H1 (cell line): ENCODE data around the gene SPDYE6. TPM values are rescaled to one million over a fixed set of nuclear protein-coding genes. Genes with fewer than 3 reads are reported as not detected.
A peak's percentile ranks its signal among the peaks of the same experiment; 100 is the strongest.
"Not testable (repeated sequence)": the region's sequence is repeated elsewhere in the genome, so short reads cannot be mapped to it uniquely, and the experiment has no call there.

ENCODE experiments used
- CTCF ChIA-PET: fragments of 300-600 bp; sonication (Branson Sonifier 250); formaldehyde crosslinking; loops from one replicate; lab custom pipeline; 2021; ENCODE audit not compliant: partially characterized antibody; lab: Charles Lee
- POLR2A ChIA-PET: fragments of 300-600 bp; sonication (Branson Sonifier 250); formaldehyde crosslinking; loops from one replicate; lab custom pipeline; 2021; ENCODE audit warnings: inconsistent platforms; ENCODE audit not compliant: partially characterized antibody; lab: Charles Lee
- DNase-seq, 2 experiments: peaks; one replicate each; pipeline versions ENCODE4 v3.0.0 to v3.0.0-alpha.2; 2010 to 2022; ENCODE audit warnings: low spot score in 2 of 2, low read depth in 1 of 2, mixed read lengths in 1 of 2
- FAIRE-seq: peaks from 2 replicates; lab custom pipeline; 2011; peaks lifted over from hg19 to GRCh38; lab: Jason Lieb, UNC
- H2AFZ ChIP-seq: 2 replicates; pipeline ENCODE4 v1.8.1; 2012; ENCODE audit warnings: low read length, inconsistent platforms
- H2AK5ac ChIP-seq: 2 replicates; pipeline ENCODE4 v1.6.1; 2013; ENCODE audit warnings: low read depth, low read length
- H2BK120ac ChIP-seq: replicated peaks from 2 replicates; pipeline ENCODE3; 2013; ENCODE audit warnings: low read depth, low read length, inconsistent platforms
- H2BK12ac ChIP-seq: 2 replicates; pipeline ENCODE4 v1.6.1; 2013; ENCODE audit warnings: low read depth, low read length
- H2BK15ac ChIP-seq: 2 replicates; pipeline ENCODE4 v1.6.1; 2013; ENCODE audit warnings: low read length
- H2BK20ac ChIP-seq: 2 replicates; pipeline ENCODE4 v1.6.1; 2013; ENCODE audit warnings: low read length
- H2BK5ac ChIP-seq: 2 replicates; pipeline ENCODE4 v1.6.1; 2013; ENCODE audit warnings: low read depth, low read length
- H3K14ac ChIP-seq: 2 replicates; pipeline ENCODE4 v1.6.1; 2013; ENCODE audit warnings: inconsistent platforms; ENCODE audit not compliant: insufficient read length
- H3K18ac ChIP-seq: 2 replicates; pipeline ENCODE4 v1.6.1; 2013; ENCODE audit warnings: low read length; ENCODE audit errors: extremely low read depth
- H3K23ac ChIP-seq: 2 replicates; pipeline ENCODE4 v1.6.1; 2013; ENCODE audit warnings: inconsistent platforms; ENCODE audit not compliant: insufficient read length
- H3K23me2 ChIP-seq: 2 replicates; pipeline ENCODE4 v1.6.1; 2013; ENCODE audit warnings: low read depth, low read length
- H3K27ac ChIP-seq: 2 replicates; pipeline ENCODE4 v1.6.1; 2011; ENCODE audit warnings: low read depth, low read length, inconsistent platforms
- H3K27me3 ChIP-seq, 4 experiments: replicated peaks in 1 of 4; 1 replicate in 1 of 4; 2 replicates in 3 of 4; pipeline versions ENCODE4 v1.6.1 to v1.8.1; 2011 to 2013; ENCODE audit warnings: low read length in 3 of 4, mild to moderate bottlenecking in 3 of 4, inconsistent platforms in 2 of 4, mixed read lengths in 2 of 4, moderate library complexity in 1 of 4; ENCODE audit not compliant: control insufficient read depth in 3 of 4, insufficient read depth in 3 of 4; ENCODE audit errors: extremely low read depth in 1 of 4
- H3K36me3 ChIP-seq, 4 experiments: 2 replicates each; pipeline versions ENCODE4 v1.6.1 to v1.8.1; 2011 to 2013; ENCODE audit warnings: mild to moderate bottlenecking in 4 of 4, low read length in 3 of 4, moderate library complexity in 2 of 4, control low read depth in 1 of 4, inconsistent platforms in 1 of 4; ENCODE audit not compliant: insufficient read depth in 4 of 4, control insufficient read depth in 2 of 4
- H3K4ac ChIP-seq: replicated peaks from 2 replicates; pipeline ENCODE3; 2013; ENCODE audit warnings: low read length, low read depth, mixed read lengths, inconsistent platforms; ENCODE audit not compliant: insufficient read length
- H3K4me1 ChIP-seq, 4 experiments: replicated peaks in 1 of 4; 1 replicate in 1 of 4; 2 replicates in 3 of 4; pipeline versions ENCODE4 v1.6.1 to v1.8.1; 2011 to 2013; ENCODE audit warnings: low read length in 3 of 4, inconsistent platforms in 2 of 4, mixed read lengths in 1 of 4; ENCODE audit not compliant: insufficient read depth in 4 of 4, control insufficient read depth in 3 of 4
- H3K4me2 ChIP-seq, 2 experiments: 2 replicates each; pipeline versions ENCODE4 v1.6.1 to v1.8.1; 2011 to 2013; ENCODE audit warnings: low read depth in 2 of 2, low read length in 2 of 2, control low read depth in 1 of 2, inconsistent platforms in 1 of 2, mild to moderate bottlenecking in 1 of 2; ENCODE audit not compliant: insufficient read depth in 1 of 2
- H3K4me3 ChIP-seq, 4 experiments: fragments of 200-600, 300-600 bp in 1 of 4; sonication (generic), shearing (Covaris generic), sonication (Bioruptor Twin) in 1 of 4; 2 replicates each; pipeline versions ENCODE4 v1.5.1 to v1.8.1; 2011 to 2016; ENCODE audit warnings: low read length in 4 of 4, low read depth in 3 of 4, control low read depth in 2 of 4, inconsistent platforms in 2 of 4, mild to moderate bottlenecking in 2 of 4, mixed read lengths in 1 of 4, moderate library complexity in 1 of 4; ENCODE audit not compliant: insufficient read depth in 2 of 4; ENCODE audit errors: extremely low read depth in 1 of 4
- H3K56ac ChIP-seq: replicated peaks from 2 replicates; pipeline ENCODE3; 2013; ENCODE audit warnings: low read depth, mild to moderate bottlenecking, mixed read lengths, low read length, inconsistent platforms; ENCODE audit not compliant: insufficient read length
- H3K79me1 ChIP-seq: 2 replicates; pipeline ENCODE4 v1.6.1; 2013; ENCODE audit warnings: low read depth, low read length, control low read depth
- H3K79me2 ChIP-seq, 2 experiments: 2 replicates each; pipeline versions ENCODE4 v1.6.1 to v1.8.1; 2012 to 2013; ENCODE audit warnings: low read length in 2 of 2, mild to moderate bottlenecking in 2 of 2, inconsistent platforms in 1 of 2; ENCODE audit not compliant: insufficient read depth in 2 of 2, control insufficient read depth in 1 of 2
- H3K9ac ChIP-seq, 4 experiments: replicated peaks in 1 of 4; 1 replicate in 1 of 4; 2 replicates in 3 of 4; pipeline versions ENCODE4 v1.6.1 to v1.8.1; 2011 to 2013; ENCODE audit warnings: low read depth in 3 of 4, low read length in 3 of 4, control low read depth in 2 of 4, mild to moderate bottlenecking in 2 of 4, moderate library complexity in 2 of 4, inconsistent platforms in 1 of 4; ENCODE audit errors: extremely low read depth in 1 of 4
- H3K9me3 ChIP-seq, 2 experiments: 2 replicates each; pipeline versions ENCODE4 v1.6.1 to v1.8.1; 2012 to 2013; ENCODE audit warnings: mild to moderate bottlenecking in 2 of 2, moderate library complexity in 2 of 2, control low read depth in 1 of 2, inconsistent platforms in 1 of 2, low read depth in 1 of 2, low read length in 1 of 2, mixed read lengths in 1 of 2; ENCODE audit not compliant: insufficient read depth in 2 of 2
- H4K20me1 ChIP-seq, 2 experiments: replicated peaks in 1 of 2; 2 replicates each; pipeline versions ENCODE3 to v1.8.1; 2011 to 2013; ENCODE audit warnings: inconsistent platforms in 2 of 2, low read length in 2 of 2, mild to moderate bottlenecking in 1 of 2; ENCODE audit not compliant: insufficient read depth in 2 of 2, control insufficient read depth in 1 of 2
- H4K5ac ChIP-seq: 2 replicates; pipeline ENCODE4 v1.6.1; 2013; ENCODE audit warnings: low read length, low read depth, mixed read lengths, inconsistent platforms; ENCODE audit not compliant: insufficient read length
- H4K8ac ChIP-seq: 2 replicates; pipeline ENCODE4 v1.8.0; 2013; ENCODE audit warnings: mild to moderate bottlenecking, moderate library complexity, low read length, inconsistent platforms; ENCODE audit not compliant: insufficient read depth; ENCODE audit errors: extremely low read depth
- H4K91ac ChIP-seq: replicated peaks from 2 replicates; pipeline ENCODE3; 2013; ENCODE audit warnings: low read length, mixed read lengths, inconsistent platforms; ENCODE audit not compliant: insufficient read length
- CTCF ChIP-seq, 3 experiments: IDR thresholded peaks; 1 replicate in 2 of 3; 2 replicates in 1 of 3; pipeline versions ENCODE4 v1.5.1 to v1.6.1; 2011; ENCODE audit warnings: low read length in 3 of 3, mild to moderate bottlenecking in 3 of 3, inconsistent platforms in 2 of 3, low read depth in 1 of 3, moderate library complexity in 1 of 3; ENCODE audit not compliant: insufficient read depth in 1 of 3; ENCODE audit errors: control extremely low read depth in 1 of 3
- GABPA ChIP-seq: IDR thresholded peaks from 2 replicates; pipeline ENCODE4 v1.6.1; 2011; ENCODE audit warnings: mild to moderate bottlenecking, low read length, moderate library complexity, borderline replicate concordance; ENCODE audit not compliant: insufficient read depth
- KDM1A ChIP-seq: fragments of 200-600, 300-600 bp; sonication (generic); IDR thresholded peaks from 2 replicates; pipeline ENCODE4 v1.7.1; 2016; ENCODE audit warnings: mild to moderate bottlenecking, low read length, borderline replicate concordance
- RAD21 ChIP-seq, 2 experiments: IDR thresholded peaks in 1 of 2; conservative IDR thresholded peaks in 1 of 2; 2 replicates each; pipeline ENCODE4 v1.6.1; 2011; ENCODE audit warnings: low read depth in 2 of 2, low read length in 2 of 2, improper control_type of control experiment in 1 of 2, inconsistent platforms in 1 of 2, mild to moderate bottlenecking in 1 of 2, moderate library complexity in 1 of 2
- RBBP5 ChIP-seq: IDR thresholded peaks from 2 replicates; pipeline ENCODE4 v1.7.1; 2012; ENCODE audit warnings: low read depth, mild to moderate bottlenecking, inconsistent platforms, low read length, moderate library complexity, borderline replicate concordance
- SIX5 ChIP-seq: IDR thresholded peaks from 2 replicates; pipeline ENCODE4 v1.6.1; 2011; ENCODE audit warnings: mild to moderate bottlenecking, low read depth, low read length
- SUZ12 ChIP-seq: fragments of 200-600 bp; sonication (generic); IDR thresholded peaks from 2 replicates; pipeline ENCODE4 v1.6.1; 2012; ENCODE audit warnings: mild to moderate bottlenecking, inconsistent platforms, low read length, moderate library complexity, mixed read lengths
- WGBS, 2 experiments: shearing (Covaris generic) in 1 of 2; methylation state at CpG; one replicate each; pipeline versions ENCODE4 v1.1.6 to v1.1.7; 2013 to 2015; ENCODE audit warnings: low lambda C conversion rate in 2 of 2, mixed read lengths in 2 of 2, inconsistent platforms in 1 of 2, low coverage in 1 of 2, missing lambda C conversion rate in 1 of 2; ENCODE audit not compliant: insufficient replicate concordance in 2 of 2, insufficient coverage in 1 of 2, insufficient read length in 1 of 2; ENCODE audit errors: extremely low coverage in 1 of 2, missing lambda C conversion rate in 1 of 2; 5-methylcytosine and 5-hydroxymethylcytosine counted together
- polyA plus RNA-seq, 7 experiments: library from polyadenylated mRNA; depleted of rRNA in 3 of 7; stranded (reverse) in 5 of 7; unstranded in 2 of 7; fragments of >200 nt in 5 of 7; fragments of 200-250 nt in 2 of 7; gene quantifications; 1 replicate in 5 of 7; 2 replicates in 1 of 7; 4 replicates in 1 of 7; pipeline versions ENCODE4 v1.2.1 to v1.2.3, GENCODE V29; 2011 to 2013; ENCODE audit warnings: missing spikeins in 2 of 7, mixed read lengths in 2 of 7
- total RNA-seq: library from RNA; stranded (reverse); fragmentation: NEBNext Ultra II Directional; extraction: Animal tissue kit (Norgen Biotek cat#: 25700); gene quantifications from 2 replicates; pipeline ENCODE4 v1.2.1, GENCODE V29; 2021

The SPDYE6 gene
- total and polyA plus RNA-seq, 2 of the 8 experiments (the other 6 are each of a cell fraction or from before 2014, with no cell fraction given), result not detected

- H2BK12ac ChIP-seq, H3K56ac ChIP-seq, H3K14ac ChIP-seq, H3K18ac ChIP-seq, H2BK120ac ChIP-seq, H2AFZ ChIP-seq, H3K4ac ChIP-seq, H4K8ac ChIP-seq, H4K20me1 ChIP-seq, H4K91ac ChIP-seq, H3K79me2 ChIP-seq, H3K27me3 ChIP-seq, FAIRE-seq, H3K36me3 ChIP-seq, H2BK15ac ChIP-seq, H2AK5ac ChIP-seq, H3K23me2 ChIP-seq, H3K4me1 ChIP-seq, H3K9me3 ChIP-seq, H3K79me1 ChIP-seq, H3K27ac ChIP-seq, H2BK20ac ChIP-seq, H3K23ac ChIP-seq: not testable (repeated sequence)
- H3K4me3 ChIP-seq, result peak overlapping the region; percentile 49 to 77 (median 58)
- peak overlapping the region; percentile 56 to 59; a peak in 3 of 4 replicates for H3K4me2 ChIP-seq
- WGBS, 2 experiments, result 1% methylated on average over 54 of the region's 76 CpGs; no CpG with 5 or more reads in 1 of the 2 experiments
- H3K9ac ChIP-seq, result peak overlapping the region in 2 of 4 experiments; percentile 21 to 47; a peak in 2 of 7 replicates
- H4K5ac ChIP-seq, result peak overlapping the region; percentile 51
- peak; percentile 83 to 89 for DNase-seq
- POLR2A ChIA-PET, result interaction anchor here (1.0 kb wide), 2 partner anchors 23 to 43 kb away, joined by 3 to 5 read pairs; no protein-coding TSS in a partner anchor
- CTCF ChIA-PET, result interaction anchor here (1.0 to 1.1 kb wide), 2 partner anchors 26 to 28 kb away, joined by 3 to 5 read pairs; no protein-coding TSS in a partner anchor
- peak overlapping the region; percentile 76; the same call in 1 of the 2 replicates for H2BK5ac ChIP-seq
- TF ChIP-seq CTCF (IDR thresholded peaks at IDR 0.05; ENCODE audit: control extremely low read depth in 1 of 3, insufficient read depth in 1 of 3, low read depth in 1 of 3, low read length in 3 of 3) (peak in 2 of 3 experiments; percentile 20 to 34; a peak in 3 of 4 replicates), KDM1A (peak; percentile 72; the same call in 1 of the 2 replicates), RAD21 (IDR thresholded peaks at IDR 0.05 in 1 of 2, conservative IDR thresholded peaks at IDR 0.05 in 1 of 2; ENCODE audit: low read depth in 2 of 2, low read length in 2 of 2) (0 out of 4 replicates have a peak, but pooled peaks of 1 of the 2 experiments have one; percentile 11), SIX5 (peak; percentile 45), GABPA (peak; percentile 57; the same call in 1 of the 2 replicates), RBBP5 (peak; percentile 39; the same call in 1 of the 2 replicates), SUZ12 (peak; percentile 29; the same call in 1 of the 2 replicates)
These were observed 7.5 kb upstream of the SPDYE6 start for GRCh38 chr7:102363549-102364393.
